Epithelial cell of proximal tubule (primary cell): Measurements from ENCODE around the gene ARAP3. TPM values are rescaled to one million over a fixed set of nuclear protein-coding genes. Genes with fewer than 3 reads are reported as not detected.
A peak's percentile ranks its signal among the peaks of the same experiment; 100 is the strongest.

ENCODE experiments used
- DNase-seq: peaks from one replicate; pipeline ENCODE4 v3.0.0-alpha.2; 2011; ENCODE audit warnings: low read depth
- H3K4me3 ChIP-seq: 2 replicates; pipeline ENCODE4 v1.5.1; 2011; ENCODE audit warnings: low read depth, mild to moderate bottlenecking, low read length
- total RNA-seq: library from RNA; depleted of rRNA; stranded (reverse); fragments of >200 nt; gene quantifications from 2 replicates; pipeline ENCODE4 v1.2.3, GENCODE V29; 2015
- TF ChIP-seq, protein P1 (sequence below): conservative IDR thresholded peaks from 2 replicates; pipeline ENCODE4 v1.5.1; 2012; ENCODE audit warnings: low read depth, mild to moderate bottlenecking, low read length

Gene ARAP3
- total RNA-seq, 1 donor from 2014 or later, result 11.3 TPM

DNA sequence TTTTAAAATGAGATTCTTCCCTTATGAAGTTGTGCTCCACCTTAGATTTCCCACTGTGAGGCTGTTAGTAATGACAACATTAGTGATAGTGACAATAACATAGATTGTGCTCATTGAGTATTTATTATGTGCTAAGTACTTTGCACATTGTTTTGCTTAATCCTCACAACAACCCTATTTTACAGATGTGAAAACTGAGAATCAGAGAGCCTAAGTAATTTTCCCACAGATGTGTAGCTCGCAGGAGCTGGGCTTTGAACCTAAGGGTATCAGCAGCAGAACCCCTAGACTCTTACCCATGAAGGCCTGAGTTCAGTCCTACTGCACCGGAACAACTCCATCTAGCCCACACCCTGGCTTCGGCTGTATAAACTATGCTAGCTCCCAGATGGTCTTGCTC is 15.6 kb upstream of the ARAP3 start:
- DNase-seq, result no peak
- no peak overlapping the region for H3K4me3 ChIP-seq
- TF ChIP-seq, protein P1, sequence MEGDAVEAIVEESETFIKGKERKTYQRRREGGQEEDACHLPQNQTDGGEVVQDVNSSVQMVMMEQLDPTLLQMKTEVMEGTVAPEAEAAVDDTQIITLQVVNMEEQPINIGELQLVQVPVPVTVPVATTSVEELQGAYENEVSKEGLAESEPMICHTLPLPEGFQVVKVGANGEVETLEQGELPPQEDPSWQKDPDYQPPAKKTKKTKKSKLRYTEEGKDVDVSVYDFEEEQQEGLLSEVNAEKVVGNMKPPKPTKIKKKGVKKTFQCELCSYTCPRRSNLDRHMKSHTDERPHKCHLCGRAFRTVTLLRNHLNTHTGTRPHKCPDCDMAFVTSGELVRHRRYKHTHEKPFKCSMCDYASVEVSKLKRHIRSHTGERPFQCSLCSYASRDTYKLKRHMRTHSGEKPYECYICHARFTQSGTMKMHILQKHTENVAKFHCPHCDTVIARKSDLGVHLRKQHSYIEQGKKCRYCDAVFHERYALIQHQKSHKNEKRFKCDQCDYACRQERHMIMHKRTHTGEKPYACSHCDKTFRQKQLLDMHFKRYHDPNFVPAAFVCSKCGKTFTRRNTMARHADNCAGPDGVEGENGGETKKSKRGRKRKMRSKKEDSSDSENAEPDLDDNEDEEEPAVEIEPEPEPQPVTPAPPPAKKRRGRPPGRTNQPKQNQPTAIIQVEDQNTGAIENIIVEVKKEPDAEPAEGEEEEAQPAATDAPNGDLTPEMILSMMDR, result no peak

DNA sequence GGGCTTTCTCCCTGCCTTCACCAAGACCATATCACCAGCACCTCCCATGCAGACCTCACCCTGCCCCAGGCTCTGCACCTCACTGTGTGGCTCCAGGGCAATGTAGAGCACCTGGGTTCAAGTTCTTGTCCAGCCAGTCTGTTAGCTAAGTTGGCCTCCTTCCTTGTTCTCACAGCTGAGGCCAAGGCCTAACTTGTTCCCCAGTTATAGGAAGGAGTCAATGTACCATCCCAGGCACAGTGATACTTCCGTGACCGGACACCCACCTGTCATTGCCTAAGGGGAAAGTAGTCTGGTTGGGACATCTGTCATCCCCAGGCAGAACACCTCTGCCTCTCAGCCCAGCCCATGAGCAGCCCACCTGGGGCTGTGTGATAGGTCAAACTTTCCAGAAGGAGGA is 14.4 kb upstream of the ARAP3 start:
- DNase-seq, result no peak
- no peak overlapping the region for H3K4me3 ChIP-seq
- TF ChIP-seq, protein P1, result no peak

DNA sequence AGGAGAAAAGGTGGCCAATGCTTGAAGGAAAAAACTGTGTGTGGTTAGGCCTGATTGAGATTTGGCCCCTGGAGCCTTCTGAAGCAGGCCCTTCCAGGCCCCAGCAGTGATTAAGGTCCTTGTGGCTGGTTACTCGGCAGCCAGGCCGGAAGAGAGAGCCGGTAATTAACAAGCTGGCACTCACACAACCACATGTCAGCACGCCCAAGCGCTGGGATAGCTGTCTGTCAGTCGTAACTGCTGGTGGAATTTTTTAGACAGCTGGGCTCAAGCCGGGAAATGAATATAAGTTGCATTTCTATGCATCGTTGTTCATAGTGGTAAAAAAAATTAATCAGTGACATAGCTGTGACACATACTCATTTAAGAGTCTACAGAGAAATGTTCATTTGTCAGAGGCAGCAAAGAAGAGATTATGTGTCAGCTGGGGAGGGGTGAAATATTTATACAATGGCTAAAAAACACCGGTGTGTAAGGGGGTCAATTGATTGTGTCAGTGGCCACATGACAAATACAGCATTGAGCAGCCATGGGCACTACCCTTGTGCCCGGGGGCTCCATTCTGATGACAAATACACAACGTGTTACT is 13.7 kb upstream of the ARAP3 start:
- DNase-seq, result peak; percentile 46
- TF ChIP-seq, protein P1, result no peak
- no peak overlapping the region for H3K4me3 ChIP-seq

DNA sequence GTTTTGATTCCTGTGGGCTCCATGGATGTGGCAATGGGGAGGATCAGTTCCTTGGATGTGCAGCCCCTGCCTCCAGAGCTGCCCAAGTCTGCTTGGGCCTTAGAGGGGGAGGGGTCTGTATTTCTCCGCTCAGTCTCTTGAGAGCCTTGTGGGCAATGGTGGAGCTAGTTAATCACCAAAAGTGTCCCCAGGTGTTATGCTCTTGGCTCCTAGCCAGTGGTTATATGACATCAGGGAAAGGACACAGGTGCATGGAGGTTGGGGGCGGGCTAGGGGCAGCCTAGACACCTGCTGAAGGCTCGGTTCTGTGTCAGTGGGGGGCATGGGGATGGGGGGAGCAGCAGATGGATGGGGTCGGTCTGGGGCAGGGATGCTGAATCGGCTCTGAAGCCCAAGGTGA is 12.4 kb upstream of the ARAP3 start:
- DNase-seq, result no peak
- H3K4me3 ChIP-seq, result no peak overlapping the region
- TF ChIP-seq, protein P1, result no peak

DNA sequence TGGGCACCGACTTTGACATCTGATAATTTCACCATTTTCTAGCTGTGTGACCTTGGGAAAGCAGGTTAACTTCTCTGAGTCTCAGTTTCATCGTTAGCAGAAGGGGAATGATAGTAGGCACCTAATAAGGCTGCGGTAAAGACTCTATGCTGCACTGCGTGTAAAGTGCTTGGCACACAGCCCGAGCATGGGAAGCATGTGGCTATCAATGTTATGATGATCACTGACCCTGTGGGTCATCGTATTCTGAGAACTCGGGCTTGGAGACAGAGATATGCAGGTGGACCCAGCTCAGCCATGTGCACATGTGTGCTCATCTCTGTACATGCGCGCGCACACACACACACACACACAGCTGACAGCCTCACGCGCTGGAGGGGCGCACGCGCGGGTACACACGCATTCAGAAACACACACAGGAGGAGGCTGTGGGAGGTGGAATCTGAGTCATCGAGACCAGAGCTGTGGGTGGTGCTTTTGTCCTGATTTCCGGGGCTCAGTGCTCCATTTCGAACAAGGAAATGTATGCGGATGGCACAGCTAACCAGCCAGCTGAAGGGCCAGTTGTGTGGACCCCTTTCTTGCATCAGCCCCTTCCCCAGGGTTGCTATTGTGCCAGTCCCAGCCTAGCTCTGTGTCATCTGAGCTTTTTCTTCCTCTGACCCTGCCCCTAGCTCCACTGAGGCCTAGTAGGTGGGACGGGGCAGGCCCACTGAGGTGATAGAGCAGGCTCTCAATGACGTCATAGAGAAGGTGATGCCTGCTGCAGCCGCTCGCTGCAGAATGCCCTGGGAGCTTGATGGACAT is 11.1 kb upstream of the ARAP3 start:
- DNase-seq, result no peak
- no peak overlapping the region for H3K4me3 ChIP-seq
- TF ChIP-seq, protein P1, result no peak

DNA sequence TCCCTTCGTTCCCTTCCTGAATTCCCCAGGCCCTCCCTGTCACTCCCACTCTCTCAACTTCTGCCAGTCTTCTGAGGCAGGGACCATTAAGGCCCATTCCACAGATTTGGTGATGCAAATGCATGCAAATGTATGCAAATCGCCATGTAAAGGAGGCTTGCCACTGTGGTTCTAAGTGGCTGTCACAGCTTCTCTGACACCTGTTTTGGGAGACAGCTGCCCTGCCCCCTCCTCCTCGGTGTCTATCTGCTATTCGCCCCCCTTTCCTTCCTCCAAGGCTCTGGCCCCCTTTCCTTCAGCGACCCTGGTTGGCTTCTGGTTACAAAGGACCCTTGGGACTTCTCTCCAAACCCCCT is 10.5 kb upstream of the ARAP3 start:
- no peak for DNase-seq
- TF ChIP-seq, protein P1, result no peak
- peak overlapping the region; percentile 47 for H3K4me3 ChIP-seq
